Measurements from ENCODE around the gene DECR2. TPM values are rescaled to one million over a fixed set of nuclear protein-coding genes. Genes with fewer than 3 reads are reported as not detected.

The DECR2 gene
- total RNA-seq, 1 experiment from 2014 or later, result 17.1 TPM

- TF ChIP-seq, protein P1, sequence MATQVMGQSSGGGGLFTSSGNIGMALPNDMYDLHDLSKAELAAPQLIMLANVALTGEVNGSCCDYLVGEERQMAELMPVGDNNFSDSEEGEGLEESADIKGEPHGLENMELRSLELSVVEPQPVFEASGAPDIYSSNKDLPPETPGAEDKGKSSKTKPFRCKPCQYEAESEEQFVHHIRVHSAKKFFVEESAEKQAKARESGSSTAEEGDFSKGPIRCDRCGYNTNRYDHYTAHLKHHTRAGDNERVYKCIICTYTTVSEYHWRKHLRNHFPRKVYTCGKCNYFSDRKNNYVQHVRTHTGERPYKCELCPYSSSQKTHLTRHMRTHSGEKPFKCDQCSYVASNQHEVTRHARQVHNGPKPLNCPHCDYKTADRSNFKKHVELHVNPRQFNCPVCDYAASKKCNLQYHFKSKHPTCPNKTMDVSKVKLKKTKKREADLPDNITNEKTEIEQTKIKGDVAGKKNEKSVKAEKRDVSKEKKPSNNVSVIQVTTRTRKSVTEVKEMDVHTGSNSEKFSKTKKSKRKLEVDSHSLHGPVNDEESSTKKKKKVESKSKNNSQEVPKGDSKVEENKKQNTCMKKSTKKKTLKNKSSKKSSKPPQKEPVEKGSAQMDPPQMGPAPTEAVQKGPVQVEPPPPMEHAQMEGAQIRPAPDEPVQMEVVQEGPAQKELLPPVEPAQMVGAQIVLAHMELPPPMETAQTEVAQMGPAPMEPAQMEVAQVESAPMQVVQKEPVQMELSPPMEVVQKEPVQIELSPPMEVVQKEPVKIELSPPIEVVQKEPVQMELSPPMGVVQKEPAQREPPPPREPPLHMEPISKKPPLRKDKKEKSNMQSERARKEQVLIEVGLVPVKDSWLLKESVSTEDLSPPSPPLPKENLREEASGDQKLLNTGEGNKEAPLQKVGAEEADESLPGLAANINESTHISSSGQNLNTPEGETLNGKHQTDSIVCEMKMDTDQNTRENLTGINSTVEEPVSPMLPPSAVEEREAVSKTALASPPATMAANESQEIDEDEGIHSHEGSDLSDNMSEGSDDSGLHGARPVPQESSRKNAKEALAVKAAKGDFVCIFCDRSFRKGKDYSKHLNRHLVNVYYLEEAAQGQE (IDR thresholded peaks at IDR 0.05; ENCODE audit: low read depth), result no peak
- TF ChIP-seq JUND (IDR thresholded peaks at IDR 0.05), result no peak
- no peak for TF ChIP-seq SP1 (IDR thresholded peaks at IDR 0.05; ENCODE audit: low read depth)
- TF ChIP-seq RAD21 (IDR thresholded peaks at IDR 0.05; ENCODE audit: low read depth), result no peak
- no peak for TF ChIP-seq POLR2AphosphoS5 (IDR thresholded peaks at IDR 0.05; ENCODE audit: low read depth, low read length)
- no peak for TF ChIP-seq ZNF274 (IDR thresholded peaks at IDR 0.05; ENCODE audit: low read depth, low read length)
- TF ChIP-seq CEBPB (IDR thresholded peaks at IDR 0.05; ENCODE audit: low read depth), result no peak
- no peak for TF ChIP-seq EGR1 (IDR thresholded peaks at IDR 0.05; ENCODE audit: low read depth)
Measured at GRCh38 chr16:361341-361871, 40.3 kb upstream of the DECR2 start (continued).

DNA sequence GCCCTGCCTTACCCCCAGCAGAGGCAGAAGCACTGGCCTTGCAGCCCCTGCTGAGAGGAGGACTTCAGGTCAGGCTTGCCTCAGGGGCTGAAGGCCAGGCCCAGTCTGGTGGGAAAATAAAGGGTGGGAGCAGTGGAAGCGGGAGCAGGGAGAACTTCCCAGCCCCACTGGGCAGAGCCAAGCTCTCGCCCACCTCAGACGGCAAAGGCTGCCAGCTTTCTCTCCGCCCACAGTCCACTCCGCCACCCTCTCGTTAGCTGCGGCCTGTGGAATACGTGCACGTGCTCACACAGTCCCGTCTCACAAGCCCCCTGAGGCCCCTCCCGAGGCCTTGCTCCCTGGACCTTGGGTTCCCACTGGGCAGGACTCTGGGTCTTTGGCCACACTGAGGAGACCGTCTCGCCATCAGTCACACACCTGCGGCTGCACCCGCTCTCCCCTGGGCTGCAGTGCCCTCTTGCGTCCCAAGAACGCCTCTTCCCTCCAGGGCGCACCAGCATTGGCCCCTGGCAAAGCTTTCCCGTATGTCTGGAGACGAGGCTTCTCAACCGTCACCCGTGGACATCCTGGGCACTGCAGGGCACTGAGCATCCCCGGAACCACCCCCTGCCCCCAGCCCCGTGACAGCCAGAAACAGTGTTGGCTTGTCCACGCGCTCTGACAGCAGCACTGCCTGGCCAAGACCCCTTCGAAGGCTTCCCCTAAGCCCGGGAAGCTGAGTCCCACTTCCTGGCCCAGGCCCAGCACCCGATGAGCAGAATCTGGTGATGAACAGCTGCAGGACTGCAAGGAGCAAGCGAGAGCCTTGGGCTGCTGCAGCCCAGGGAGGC is 39.6 kb upstream of the DECR2 start:
- ChIA-PET CTCF (interaction anchor here (0.8 to 2.2 kb wide), 5 partner anchors 8 to 296 kb away, joined by 3 to 21 read pairs (median 10); partner anchors contain the start of genes AXIN1 and MRPL28), RAD21 (ENCODE audit: low non-redundant PET in 1 of 2, low total read pairs in 2 of 2, uncharacterized antibody in 2 of 2, unreplicated experiment in 2 of 2) (interaction anchor here (0.8 to 1.5 kb wide), 3 partner anchors 9 to 255 kb away, joined by 3 to 6 read pairs (median 4); partner anchors contain the start of gene AXIN1 (in 1 of the 2)), POLR2A (no interaction called here)
- Histone ChIP-seq H3K9ac (ENCODE audit: low read length) (no peak overlapping the region), H3K4me1 (ENCODE audit: control insufficient read depth in 1 of 2, insufficient read depth in 2 of 2, low read length in 2 of 2) (no peaks in the 10 kb centered on the region), H3K4me3 (replicated peaks in 1 of 2; ENCODE audit: low read depth in 1 of 2, low read length in 2 of 2) (no peak overlapping the region), H3K9me3 (ENCODE audit: control insufficient read depth in 1 of 2, insufficient read depth in 1 of 2, low read depth in 1 of 2, low read length in 2 of 2) (no peaks in the 10 kb centered on the region), H3K36me3 (ENCODE audit: control insufficient read depth in 1 of 2, insufficient read depth in 2 of 2, low read length in 2 of 2) (no peaks in the 10 kb centered on the region), H4K20me1 (ENCODE audit: insufficient read depth) (no peaks in the 10 kb centered on the region), H3K4me2 (ENCODE audit: low read length) (peak overlapping the region; percentile 56), H2AFZ (ENCODE audit: low read depth, low read length, poor library complexity, severe bottlenecking) (no peak overlapping the region), H3K27ac (ENCODE audit: low read depth, low read length) (peak overlapping the region; percentile 22; the same call in 1 of the 2 replicates), H3K9me2 (ENCODE audit: insufficient read depth) (no peaks in the 10 kb centered on the region), H3K27me3 (ENCODE audit: insufficient read depth, low read length) (no peaks in the 10 kb centered on the region), H3K79me2 (ENCODE audit: insufficient read depth, low read length) (no peaks in the 10 kb centered on the region)
- intact Hi-C loops (cut with micrococcal nuclease), result loop anchor here (1.0 kb wide), 1 partner anchor 255 kb away; no protein-coding TSS in a partner anchor
- DNase-seq (ENCODE audit: low read depth, low spot score) (peak; percentile 43), ATAC-seq (peak; percentile 94)
- TF ChIP-seq RAD21 (IDR thresholded peaks at IDR 0.05; ENCODE audit: low read depth) (peak; percentile 93), TCF7L2 (IDR thresholded peaks at IDR 0.05; ENCODE audit: borderline replicate concordance, extremely low read depth, insufficient read depth, insufficient read length) (no peak), SP1 (IDR thresholded peaks at IDR 0.05; ENCODE audit: low read depth) (no peak), SRF (IDR thresholded peaks at IDR 0.05; ENCODE audit: low read depth) (no peak)
- TF ChIP-seq, protein P2, sequence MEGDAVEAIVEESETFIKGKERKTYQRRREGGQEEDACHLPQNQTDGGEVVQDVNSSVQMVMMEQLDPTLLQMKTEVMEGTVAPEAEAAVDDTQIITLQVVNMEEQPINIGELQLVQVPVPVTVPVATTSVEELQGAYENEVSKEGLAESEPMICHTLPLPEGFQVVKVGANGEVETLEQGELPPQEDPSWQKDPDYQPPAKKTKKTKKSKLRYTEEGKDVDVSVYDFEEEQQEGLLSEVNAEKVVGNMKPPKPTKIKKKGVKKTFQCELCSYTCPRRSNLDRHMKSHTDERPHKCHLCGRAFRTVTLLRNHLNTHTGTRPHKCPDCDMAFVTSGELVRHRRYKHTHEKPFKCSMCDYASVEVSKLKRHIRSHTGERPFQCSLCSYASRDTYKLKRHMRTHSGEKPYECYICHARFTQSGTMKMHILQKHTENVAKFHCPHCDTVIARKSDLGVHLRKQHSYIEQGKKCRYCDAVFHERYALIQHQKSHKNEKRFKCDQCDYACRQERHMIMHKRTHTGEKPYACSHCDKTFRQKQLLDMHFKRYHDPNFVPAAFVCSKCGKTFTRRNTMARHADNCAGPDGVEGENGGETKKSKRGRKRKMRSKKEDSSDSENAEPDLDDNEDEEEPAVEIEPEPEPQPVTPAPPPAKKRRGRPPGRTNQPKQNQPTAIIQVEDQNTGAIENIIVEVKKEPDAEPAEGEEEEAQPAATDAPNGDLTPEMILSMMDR (IDR thresholded peaks at IDR 0.05 in 2 of 3, conservative IDR thresholded peaks at IDR 0.05 in 1 of 3; ENCODE audit: borderline replicate concordance in 1 of 3, insufficient read depth in 1 of 3, low read depth in 2 of 3, low read length in 2 of 3), result peak; percentile 64 to 73 (median 64); a peak in 5 of 6 replicates
- TF ChIP-seq, protein P3, sequence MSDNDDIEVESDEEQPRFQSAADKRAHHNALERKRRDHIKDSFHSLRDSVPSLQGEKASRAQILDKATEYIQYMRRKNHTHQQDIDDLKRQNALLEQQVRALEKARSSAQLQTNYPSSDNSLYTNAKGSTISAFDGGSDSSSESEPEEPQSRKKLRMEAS (IDR thresholded peaks at IDR 0.05), result no peak
- no TSS peak for BruUV-seq (replicated peaks)
